Stimulated activated CD4-positive, alpha-beta T cell treated with anti-CD3 and anti-CD28 coated beads, Interleukin-2, amount 100 ng/mL, for 48 hours (primary cell): ENCODE measurements around the gene KLHDC7B.
A peak's percentile ranks its signal among the peaks of the same experiment; 100 is the strongest.

Experiments
- DNase-seq, 2 donors: peaks; one replicate each; pipeline ENCODE4 v3.0.0-alpha.2; 2020

Gene KLHDC7B

GRCh38 chr22:50545522-50546325 lies at the start of gene KLHDC7B:
Gene KLHDC7B (plus strand): TSS chr22:50545899. CDS start chr22:50546244, 345 bp downstream.
- DNase-seq: no peak

GRCh38 chr22:50497093-50497492 lies 48.6 kb upstream of the KLHDC7B start:
- no peak for DNase-seq

- DNase-seq: peak; percentile 67 to 68
These were observed 47.3 kb upstream of the KLHDC7B start for GRCh38 chr22:50498322-50498890.

- no peak for DNase-seq
These were observed 45.2 kb upstream of the KLHDC7B start for GRCh38 chr22:50500452-50500851.

- DNase-seq: no peak
These were observed 43.6 kb upstream of the KLHDC7B start for GRCh38 chr22:50502096-50502495.

- no peak for DNase-seq
These were observed 42.8 kb upstream of the KLHDC7B start for GRCh38 chr22:50502628-50503474.

- no peak for DNase-seq
These were observed 42.1 kb upstream of the KLHDC7B start for GRCh38 chr22:50503475-50504145.

GRCh38 chr22:50504369-50505211 lies 41.1 kb upstream of the KLHDC7B start:
- DNase-seq: no peak

GRCh38 chr22:50505276-50505775 lies 40.4 kb upstream of the KLHDC7B start:
- DNase-seq: no peak

- no peak for DNase-seq
These were observed 39.7 kb upstream of the KLHDC7B start for GRCh38 chr22:50505776-50506610.

GRCh38 chr22:50506611-50507420 lies 38.9 kb upstream of the KLHDC7B start:
- DNase-seq: no peak

GRCh38 chr22:50507421-50507990 lies 38.2 kb upstream of the KLHDC7B start, which contains the start of gene LMF2:
Gene LMF2 (minus strand): TSS chr22:50507702. CDS start chr22:50507675, 27 bp downstream.
- DNase-seq: peak; percentile 92 to 96

GRCh38 chr22:50507991-50508884 lies 37.5 kb upstream of the KLHDC7B start, which contains the start of gene NCAPH2:
Gene NCAPH2 (plus strand): TSS chr22:50508224. CDS start chr22:50508338, 114 bp downstream.
- peak; percentile 99 for DNase-seq

GRCh38 chr22:50508897-50509296 lies 36.8 kb upstream of the KLHDC7B start:
- no peak for DNase-seq

GRCh38 chr22:50513175-50513574 lies 32.5 kb upstream of the KLHDC7B start:
- DNase-seq: no peak

GRCh38 chr22:50516068-50516467 lies 29.6 kb upstream of the KLHDC7B start:
- DNase-seq: no peak

GRCh38 chr22:50516891-50517290 lies 28.8 kb upstream of the KLHDC7B start:
- no peak for DNase-seq
